AG09309 (cell line): ENCODE measurements around the gene OPN5.

Experiments
- DNase-seq: peaks from one replicate; pipeline ENCODE4 v3.0.0-alpha.2; 2010; ENCODE audit warnings: low read depth
- H3K4me3 ChIP-seq: 2 replicates; pipeline ENCODE4 v1.5.1; 2011; ENCODE audit warnings: mild to moderate bottlenecking, low read depth, low read length, moderate library complexity; ENCODE audit not compliant: control insufficient read depth
- CTCF ChIP-seq: IDR thresholded peaks from 2 replicates; pipeline ENCODE4 v1.5.1; 2011; ENCODE audit warnings: mild to moderate bottlenecking, low read depth, low read length, inconsistent platforms; ENCODE audit not compliant: insufficient read depth, control insufficient read depth; ENCODE audit errors: missing control alignments

Gene OPN5

GRCh38 chr6:47822856-47823554 lies 41.2 kb downstream of the OPN5 start:
- no peak for TF ChIP-seq CTCF
- no peak for DNase-seq
- no peak overlapping the region for H3K4me3 ChIP-seq

- H3K4me3 ChIP-seq, result no peak overlapping the region
- no peak for TF ChIP-seq CTCF
These were observed 50.7 kb downstream of the OPN5 start for GRCh38 chr6:47832386-47833100.

GRCh38 chr6:47834196-47834595 lies 52.4 kb downstream of the OPN5 start:
- DNase-seq, result no peak
- TF ChIP-seq CTCF, result no peak
- no peak overlapping the region for H3K4me3 ChIP-seq

More at GRCh38 chr6:47832386-47833100, 50.7 kb downstream of the OPN5 start:
- DNase-seq, result no peak

GRCh38 chr6:47836046-47836445 lies 54.2 kb downstream of the OPN5 start:
- H3K4me3 ChIP-seq, result no peak overlapping the region
- no peak for TF ChIP-seq CTCF
- DNase-seq, result no peak

- no peak for DNase-seq
- no peak for TF ChIP-seq CTCF
- no peak overlapping the region for H3K4me3 ChIP-seq
These were observed 54.8 kb downstream of the OPN5 start for GRCh38 chr6:47836639-47837038.

- TF ChIP-seq CTCF, result no peak
These were observed 57.8 kb downstream of the OPN5 start for GRCh38 chr6:47839645-47840044.

GRCh38 chr6:47844881-47845280 lies 63.0 kb downstream of the OPN5 start:
- no peak overlapping the region for H3K4me3 ChIP-seq
- DNase-seq, result no peak
- TF ChIP-seq CTCF, result no peak

More at GRCh38 chr6:47839645-47840044, 57.8 kb downstream of the OPN5 start:
- H3K4me3 ChIP-seq, result no peak overlapping the region
- no peak for DNase-seq
